ENCODE results near the gene SLC22A4.

SLC22A4 gene

DNA sequence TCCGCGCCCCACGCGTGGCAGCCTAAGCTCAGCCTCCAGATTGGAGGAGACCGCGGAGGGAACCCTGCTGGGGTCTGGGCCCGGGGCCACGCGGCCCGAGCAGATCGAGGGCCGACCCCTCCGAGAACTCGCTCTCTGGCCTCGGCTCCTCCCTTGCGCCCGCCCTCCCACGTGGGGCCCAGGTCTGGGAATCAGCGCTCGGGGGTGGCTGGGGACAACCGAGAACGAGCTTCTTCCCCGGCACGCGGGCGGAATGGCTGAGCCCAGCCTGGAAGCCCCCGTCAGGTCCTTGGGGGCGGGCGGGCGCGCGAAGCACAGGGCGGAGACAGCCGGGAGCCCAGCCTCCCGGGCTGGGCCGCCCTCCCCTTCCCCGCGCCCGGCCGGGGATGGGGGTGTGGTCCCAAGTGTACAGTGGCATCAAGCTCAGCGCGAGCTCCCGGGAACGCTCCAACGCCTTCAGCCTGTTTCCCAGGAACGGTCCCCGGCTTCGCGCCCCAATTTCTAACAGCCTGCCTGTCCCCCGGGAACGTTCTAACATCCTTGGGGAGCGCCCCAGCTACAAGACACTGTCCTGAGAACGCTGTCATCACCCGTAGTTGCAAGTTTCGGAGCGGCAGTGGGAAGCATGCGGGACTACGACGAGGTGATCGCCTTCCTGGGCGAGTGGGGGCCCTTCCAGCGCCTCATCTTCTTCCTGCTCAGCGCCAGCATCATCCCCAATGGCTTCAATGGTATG, at the start of gene SLC22A4:
Gene SLC22A4 (plus strand): TSS at position 403 of the 736 bp plus-strand sequence. CDS start 223 bp downstream, at position 626.
- DNase-seq (ENCODE audit: low read depth in 3 of 3, low spot score in 1 of 3): peak; percentile 20 to 72 (median 30)

DNA sequence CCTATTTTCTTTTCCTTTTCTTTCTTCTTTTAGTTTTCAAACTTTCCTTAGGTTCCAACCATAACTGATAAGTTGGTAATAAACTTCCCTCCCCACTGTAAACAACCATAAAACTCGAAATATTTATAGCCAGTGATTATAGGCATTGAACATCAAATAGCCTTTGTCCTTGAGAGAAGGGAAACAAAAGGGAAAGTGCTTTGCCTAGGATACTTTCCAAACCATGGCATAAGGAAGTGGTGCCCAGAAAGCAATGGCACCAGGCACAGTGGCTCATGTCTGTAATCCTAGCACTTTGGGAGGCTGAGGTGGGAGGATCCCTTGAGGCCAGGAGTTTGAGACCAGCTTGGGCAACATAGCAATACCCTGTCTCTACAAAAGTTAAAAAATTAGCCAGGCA, 48.6 kb upstream of the SLC22A4 start:
- DNase-seq (ENCODE audit: low read depth in 3 of 3, low spot score in 1 of 3): no peak

DNA sequence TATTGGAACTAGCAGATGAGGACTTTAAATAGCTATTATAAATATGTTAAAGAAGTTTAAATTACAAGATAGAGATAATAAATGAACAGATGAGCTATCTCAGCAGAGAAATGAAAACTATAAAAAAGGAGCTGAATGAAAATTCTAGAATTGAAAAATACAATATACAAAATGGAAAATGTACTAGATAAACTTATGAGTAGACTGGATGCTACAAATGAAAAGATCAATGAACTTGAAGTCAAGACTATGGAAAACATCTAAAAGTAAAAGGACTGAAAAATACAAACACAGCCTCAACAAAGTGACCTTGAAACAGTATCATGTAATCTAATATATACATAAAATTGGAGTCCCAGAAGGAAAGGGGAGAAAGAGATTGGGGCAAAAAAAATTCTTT, 47.4 kb upstream of the SLC22A4 start:
- DNase-seq (ENCODE audit: low read depth in 3 of 3, low spot score in 1 of 3): no peak

DNA sequence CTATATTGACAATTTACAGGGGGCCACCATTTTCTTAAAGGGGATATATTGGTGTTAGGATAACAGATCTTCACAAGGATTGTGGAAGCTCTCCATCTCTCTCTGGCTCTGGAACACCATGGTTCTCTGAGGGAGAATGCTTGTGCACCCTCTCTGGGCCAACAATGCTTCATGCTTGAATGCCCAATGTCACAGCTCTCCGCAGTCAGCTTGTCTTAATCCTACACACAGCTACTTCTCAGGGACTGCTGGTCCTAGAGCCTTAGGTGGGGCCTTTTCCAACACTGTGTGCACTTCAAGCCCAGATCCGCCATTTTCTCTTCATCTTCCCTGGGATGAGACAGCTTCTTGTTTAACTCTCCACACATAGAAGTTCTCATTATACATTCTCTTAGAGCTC, 43.6 kb upstream of the SLC22A4 start:
- no peak for DNase-seq (ENCODE audit: low read depth in 3 of 3, low spot score in 1 of 3)

DNA sequence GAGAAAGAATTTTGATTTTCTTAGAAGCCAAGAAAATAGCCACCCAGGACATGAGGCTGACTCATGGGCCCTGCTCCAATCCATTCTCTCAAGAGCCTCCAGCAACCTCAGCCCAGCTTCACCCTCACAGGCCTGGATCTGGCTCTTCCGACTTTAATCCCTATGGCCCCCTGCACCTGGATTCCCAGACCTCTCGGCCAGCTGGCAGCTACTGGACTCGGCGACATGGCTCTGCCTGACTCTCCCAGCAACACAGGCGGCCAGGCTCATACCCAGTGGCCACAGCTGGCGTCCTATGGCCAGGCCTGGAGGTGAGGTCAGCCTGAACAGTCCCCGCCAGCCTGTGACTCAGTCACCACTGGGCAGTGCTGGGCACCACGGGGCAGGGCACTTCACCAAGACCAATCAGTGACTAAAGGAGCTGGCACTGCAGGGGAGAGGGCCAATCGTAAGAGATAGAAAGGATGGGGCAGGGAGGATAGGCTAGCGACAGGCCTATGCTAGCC, 42.9 kb upstream of the SLC22A4 start:
- DNase-seq (ENCODE audit: low read depth in 3 of 3, low spot score in 1 of 3): no peak

DNA sequence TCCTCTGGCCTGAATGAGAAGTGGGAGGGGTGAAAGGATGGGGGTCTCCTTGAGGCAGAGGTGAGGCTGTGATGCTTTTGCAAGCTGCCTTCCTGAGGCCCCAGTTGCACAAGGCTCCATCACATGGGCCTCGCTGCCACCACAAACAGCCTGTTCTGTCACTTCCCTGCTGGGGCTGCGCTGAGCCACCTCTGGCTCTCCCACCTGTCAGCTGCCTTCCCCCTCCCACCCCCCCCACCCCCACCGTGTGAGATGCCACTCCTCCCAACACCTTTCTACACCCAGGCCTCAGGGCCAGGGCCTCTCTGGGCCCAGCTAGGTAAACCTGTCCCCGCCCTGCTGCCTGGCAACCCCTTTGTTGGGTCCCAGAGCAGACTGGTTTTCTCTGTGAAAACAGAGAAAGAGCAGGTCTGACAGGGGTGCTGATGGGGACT, 41.2 kb upstream of the SLC22A4 start:
- no peak for DNase-seq (ENCODE audit: low read depth in 3 of 3, low spot score in 1 of 3)

DNA sequence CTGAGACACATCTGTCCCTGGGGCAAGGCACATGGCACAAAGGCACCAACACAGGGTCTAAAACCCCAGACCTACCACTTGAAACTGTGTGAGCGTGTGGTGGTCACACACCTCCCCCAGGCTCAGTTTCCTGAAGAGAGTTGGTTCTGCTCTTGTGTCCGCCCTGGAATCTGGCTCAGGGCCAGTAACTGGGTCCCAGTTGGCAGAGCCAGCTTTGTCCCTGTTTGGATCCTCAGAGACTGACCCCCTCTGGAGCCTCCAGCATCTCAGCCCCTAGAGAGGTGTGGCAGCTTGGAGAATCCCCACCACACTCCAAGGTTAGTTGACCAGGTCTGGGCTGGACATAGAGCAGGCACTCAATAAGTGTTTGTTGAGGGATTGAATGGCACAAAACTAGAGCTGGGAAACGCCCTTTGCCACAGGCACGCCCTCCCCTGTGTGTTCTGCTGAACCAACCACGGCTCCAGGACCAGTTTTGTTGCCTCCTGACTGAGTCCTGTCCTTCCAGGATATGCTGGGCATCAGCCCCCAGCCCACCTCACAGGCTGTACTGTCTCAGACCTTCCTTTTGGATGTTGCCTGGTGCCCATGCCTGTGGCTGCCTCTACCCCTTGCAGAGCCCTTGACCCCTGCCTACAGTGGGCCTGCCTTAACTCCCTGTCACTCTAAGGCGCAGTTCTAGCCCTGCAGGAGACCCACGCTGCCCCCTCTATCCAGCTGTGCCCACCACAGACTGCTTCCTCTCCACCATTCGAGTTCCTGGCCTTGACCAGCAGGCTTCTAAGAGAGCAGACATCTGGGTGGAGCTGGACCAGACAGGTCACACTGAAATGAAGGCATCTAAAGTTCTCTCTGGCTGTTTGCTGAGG, 40.5 kb upstream of the SLC22A4 start:
- DNase-seq (ENCODE audit: low read depth in 3 of 3, low spot score in 1 of 3): no peak

DNA sequence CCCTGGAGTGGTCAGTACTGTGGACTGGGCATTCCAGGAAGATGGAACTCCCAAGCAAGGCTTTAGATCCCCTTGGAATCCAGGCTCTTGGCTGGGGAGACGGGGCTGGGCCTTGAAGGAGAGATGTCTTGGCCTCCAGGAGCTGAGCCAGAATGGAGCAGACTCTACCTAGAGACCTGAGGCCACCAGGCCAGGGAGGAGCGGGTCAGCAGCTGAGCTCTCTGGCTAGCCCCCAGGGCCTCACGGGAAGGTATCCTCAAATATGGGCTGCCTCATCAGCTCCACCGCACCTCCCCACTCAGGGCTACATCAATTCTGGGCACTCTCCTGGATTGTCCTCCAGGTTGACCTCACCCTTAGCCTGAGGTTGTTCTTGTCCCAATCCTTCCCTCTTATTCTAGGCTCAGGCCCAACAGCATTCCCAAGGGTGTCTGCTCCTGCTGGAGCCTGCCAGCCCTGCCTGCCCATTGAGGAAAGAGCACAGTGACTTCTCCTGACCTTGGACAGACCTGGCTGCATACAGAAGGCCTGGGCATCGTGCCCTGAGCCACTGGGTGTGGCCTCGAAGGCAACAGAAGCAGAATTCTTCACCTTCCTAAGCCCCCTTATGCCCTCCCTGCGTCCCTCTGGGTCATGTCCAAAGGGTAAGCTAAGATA, 39.7 kb upstream of the SLC22A4 start:
- no peak for DNase-seq (ENCODE audit: low read depth in 3 of 3, low spot score in 1 of 3)

DNA sequence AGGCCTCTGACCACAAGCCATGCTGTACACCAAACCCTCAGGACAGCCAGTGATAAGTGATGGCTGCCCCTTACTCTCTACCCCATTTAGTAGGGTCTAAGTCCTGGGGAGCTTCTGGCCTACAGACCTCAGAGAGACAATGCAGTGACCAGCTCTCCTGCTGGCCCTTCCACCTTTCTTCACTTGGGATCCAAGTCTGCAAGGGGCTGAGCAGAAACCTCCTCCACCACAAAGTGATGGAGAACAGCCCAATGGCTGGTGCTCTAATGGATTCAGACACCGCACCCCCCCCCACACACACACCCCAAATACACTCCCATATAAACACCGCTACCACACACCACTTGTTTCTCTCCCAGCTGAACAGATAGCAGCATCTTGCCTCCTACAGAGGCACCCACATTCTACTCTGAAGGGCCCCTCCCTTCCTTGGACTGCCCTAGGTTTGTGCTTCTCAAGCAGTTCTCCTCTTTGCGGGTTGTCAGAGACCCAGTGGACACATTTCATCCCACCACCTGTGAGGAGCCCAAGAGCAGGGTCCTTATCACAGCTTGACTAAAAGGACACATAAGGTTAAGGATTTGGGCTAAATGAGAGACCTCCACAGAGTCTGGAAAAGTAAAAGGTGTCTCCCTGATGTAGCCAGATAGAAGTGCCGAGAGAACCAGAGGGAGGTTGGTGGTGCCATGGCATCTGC, 38.0 kb upstream of the SLC22A4 start:
- no peak for DNase-seq (ENCODE audit: low read depth in 3 of 3, low spot score in 1 of 3)

DNA sequence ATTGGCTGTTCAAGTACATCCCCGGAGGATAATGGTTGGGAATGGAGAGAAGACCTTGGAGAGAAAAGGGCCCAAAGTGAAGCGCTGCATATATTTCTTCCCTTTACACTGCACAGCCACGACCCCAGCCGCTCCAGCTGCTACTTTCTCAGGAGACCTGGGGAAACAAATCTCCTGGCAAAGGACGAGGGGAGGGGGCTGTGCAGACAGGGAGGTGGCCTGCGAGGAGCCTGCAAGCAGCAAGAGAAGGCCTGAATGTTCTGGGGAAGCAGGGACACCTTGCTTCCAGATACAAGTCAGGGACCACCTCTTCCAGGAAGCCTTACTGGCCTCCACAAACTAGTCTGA, 37.4 kb upstream of the SLC22A4 start:
- no peak for DNase-seq (ENCODE audit: low read depth in 3 of 3, low spot score in 1 of 3)

DNA sequence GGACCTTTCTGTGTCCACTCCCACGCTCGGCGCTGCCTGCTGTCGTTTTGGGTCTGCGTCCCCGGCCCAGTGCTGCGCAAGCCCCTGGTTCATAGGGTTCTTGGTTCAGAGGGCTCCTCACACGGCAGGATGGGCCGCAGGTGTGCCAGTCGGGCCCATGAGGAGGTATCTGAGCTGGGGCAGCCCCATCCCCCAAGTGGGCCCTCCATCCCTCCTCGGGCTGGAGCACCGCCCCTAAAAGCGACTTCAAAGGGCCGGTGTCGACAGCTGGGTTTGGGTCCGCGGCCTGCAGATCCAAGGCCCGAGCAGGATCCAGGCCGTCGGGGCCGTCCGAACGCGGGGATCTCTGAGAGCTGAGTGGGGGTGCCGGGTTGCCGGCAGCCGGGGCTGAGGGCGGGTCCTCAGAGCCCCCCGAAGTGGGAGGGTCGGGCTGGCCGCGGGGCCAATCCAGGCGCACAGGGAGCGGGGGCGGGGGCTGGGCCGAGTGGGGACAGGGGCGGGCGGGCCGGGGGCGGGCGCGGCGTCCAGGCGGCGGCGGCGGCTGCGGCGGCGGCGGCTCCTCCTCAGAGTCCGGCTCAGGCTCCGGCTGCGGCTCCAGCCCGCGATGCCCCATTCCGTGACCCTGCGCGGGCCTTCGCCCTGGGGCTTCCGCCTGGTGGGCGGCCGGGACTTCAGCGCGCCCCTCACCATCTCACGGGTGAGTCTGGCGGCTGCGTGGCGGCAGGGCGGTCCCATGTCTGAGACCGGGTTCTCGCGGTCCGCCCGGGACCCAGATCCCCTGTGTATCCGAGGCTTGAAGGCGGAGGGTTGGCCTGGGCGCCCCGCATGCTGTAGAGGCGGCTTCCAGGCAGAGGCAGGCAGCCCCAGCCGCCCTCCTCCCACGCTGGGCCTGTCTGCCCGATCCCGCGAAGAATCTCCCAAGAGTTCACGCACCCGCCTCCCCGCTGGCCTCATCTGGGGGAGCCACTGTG, 36.8 kb upstream of the SLC22A4 start, which contains the start of gene PDLIM4:
Gene PDLIM4 (plus strand): TSS at position 566 of the 971 bp plus-strand sequence. CDS start 39 bp downstream, at position 605.
- no peak for DNase-seq (ENCODE audit: low read depth in 3 of 3, low spot score in 1 of 3)

DNA sequence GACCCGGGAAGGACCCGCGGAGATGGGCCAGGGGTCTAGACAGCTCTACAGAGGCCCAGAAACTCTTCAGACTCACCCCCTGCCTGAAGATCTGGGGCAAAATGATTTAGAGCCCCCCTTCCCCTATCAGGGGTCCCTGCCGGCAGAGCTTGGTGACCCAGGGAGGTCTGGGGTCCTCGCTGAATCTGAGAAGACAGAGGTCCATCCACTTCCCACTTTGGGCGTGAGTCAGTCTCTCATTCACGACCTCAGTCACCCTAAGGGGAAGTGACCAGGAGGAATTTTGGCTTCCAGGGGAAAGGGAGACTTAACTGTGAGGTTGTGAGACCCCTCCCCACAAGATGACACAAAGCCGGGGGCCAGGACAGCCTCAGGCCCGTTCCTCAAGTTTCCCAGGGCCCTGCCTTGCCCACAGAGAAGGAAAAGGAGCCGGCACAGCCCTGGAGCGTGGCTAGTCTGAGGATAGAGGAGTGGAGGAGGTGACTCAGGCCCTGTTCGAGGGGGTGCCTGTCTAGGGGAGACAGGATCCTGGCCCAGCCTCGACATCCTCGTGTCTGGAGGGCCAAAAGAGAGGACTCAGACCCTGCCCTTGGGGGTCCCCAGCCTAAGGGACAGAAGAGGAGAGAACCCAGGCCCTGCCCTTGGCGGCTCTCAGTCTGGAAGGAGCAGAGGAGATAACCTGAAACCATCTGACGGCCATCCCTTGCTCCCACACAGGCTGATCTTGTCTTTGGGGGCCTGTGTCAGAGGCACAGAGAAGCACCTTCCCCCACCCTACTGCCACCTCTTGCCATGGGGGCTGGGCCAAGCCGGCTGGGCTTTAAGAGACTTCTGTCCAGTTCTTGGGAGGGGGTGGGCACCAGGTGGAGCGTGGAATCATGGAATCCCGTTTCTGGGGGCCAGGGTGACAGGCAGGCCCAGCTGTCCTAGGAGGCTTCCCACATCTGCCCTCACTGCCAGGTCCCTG, 35.8 kb upstream of the SLC22A4 start:
- no peak for DNase-seq (ENCODE audit: low read depth in 3 of 3, low spot score in 1 of 3)

DNA sequence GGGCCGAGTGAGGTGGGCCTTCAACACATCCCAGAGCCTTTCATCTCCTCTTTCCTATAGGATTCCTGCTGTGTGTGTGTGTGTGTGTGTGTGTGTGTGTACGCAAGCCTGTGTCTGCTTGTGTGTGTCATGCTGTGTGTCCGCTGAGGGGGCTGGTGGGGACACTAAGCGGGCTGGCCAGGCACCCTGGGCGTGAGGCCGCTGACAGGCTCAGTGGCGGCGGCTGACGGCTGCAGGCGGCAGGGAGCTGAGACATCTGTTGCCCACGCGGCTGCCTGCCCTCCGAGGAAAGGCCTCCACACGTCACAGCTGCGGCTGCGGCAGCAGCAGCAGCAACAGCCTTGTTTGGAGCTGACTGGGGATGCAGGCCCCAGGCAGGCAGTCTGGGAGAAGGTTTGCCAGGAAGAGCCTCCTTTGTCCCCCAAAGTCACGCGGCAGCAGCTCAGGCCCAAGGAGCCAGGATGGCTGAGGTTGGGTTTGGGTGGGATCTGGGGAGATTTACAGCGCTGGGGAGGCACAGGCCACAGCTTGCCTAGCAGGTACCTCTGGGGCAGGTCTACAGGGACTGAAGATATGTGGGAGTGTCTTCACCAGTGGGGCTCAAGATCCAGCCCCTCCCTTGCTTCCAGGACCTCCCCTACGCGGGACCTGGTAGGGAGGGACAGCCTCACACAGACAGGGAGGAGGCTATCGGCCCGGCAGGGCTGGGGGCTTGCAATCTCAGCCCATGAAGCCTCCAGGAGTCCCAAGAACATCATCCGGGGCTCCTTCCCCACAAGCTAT, 34.9 kb upstream of the SLC22A4 start:
- no peak for DNase-seq (ENCODE audit: low read depth in 3 of 3, low spot score in 1 of 3)

DNA sequence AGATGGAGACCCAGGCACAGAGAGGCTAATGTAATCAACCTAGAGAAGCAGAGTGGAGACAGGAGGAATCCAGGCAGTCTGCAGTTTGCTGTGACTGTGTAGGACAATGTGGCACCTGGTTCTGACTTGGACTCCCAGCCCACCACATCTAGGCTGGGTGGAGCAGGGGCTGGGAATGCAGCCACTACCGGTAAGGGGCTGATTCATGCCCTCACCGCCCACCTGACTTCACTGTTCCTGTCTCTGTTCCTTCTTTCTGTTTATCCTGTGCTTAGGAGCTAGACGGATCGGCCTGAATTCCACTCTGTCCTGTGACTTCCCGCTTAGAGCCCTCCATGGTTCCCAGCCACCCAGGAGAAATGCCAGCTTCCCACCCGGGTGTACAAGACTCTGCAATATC, 34.1 kb upstream of the SLC22A4 start:
- no peak for DNase-seq (ENCODE audit: low read depth in 3 of 3, low spot score in 1 of 3)

DNA sequence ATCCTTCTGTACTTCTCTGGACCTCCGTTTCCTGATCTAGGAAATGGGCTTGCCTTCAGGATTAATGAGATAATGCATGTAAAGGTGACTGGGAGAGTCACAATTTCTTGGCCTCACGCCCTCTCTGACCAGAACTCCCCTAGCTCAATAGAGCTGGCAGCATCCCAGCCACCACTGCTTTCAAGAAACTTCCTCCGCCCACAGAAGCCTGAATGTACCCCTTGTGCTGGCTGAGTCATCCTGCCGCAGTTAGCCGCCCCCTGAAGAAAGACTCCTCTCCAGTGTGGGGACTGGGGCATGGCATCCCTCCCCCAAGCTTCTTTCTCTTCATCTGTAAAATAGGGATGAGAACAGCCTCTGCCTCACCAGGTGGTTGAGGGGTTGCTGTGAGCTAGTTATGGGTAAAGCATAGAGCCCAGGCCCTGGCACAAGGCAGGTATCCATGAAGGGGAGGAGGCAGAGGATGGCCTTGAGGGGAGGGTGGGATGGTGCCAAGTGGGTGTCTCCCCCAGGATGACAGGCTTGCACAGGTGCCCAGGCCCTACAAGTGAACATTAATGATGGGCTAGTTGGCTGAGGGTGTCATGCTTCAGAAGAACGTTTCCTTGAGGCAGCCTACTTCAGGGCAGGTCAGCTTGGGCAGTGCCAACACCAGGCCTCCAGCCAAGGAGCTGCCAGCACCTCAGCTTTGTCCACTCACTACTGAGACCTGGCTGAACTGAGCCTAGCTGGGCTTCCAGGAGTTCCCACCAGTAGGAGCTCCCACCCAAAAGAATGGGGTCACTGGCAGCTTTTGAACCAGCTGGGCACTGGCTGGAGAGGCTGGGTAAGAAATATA, 33.3 kb upstream of the SLC22A4 start:
- DNase-seq (ENCODE audit: low read depth in 3 of 3, low spot score in 1 of 3): peak in 1 of 3 donors; percentile 21

DNA sequence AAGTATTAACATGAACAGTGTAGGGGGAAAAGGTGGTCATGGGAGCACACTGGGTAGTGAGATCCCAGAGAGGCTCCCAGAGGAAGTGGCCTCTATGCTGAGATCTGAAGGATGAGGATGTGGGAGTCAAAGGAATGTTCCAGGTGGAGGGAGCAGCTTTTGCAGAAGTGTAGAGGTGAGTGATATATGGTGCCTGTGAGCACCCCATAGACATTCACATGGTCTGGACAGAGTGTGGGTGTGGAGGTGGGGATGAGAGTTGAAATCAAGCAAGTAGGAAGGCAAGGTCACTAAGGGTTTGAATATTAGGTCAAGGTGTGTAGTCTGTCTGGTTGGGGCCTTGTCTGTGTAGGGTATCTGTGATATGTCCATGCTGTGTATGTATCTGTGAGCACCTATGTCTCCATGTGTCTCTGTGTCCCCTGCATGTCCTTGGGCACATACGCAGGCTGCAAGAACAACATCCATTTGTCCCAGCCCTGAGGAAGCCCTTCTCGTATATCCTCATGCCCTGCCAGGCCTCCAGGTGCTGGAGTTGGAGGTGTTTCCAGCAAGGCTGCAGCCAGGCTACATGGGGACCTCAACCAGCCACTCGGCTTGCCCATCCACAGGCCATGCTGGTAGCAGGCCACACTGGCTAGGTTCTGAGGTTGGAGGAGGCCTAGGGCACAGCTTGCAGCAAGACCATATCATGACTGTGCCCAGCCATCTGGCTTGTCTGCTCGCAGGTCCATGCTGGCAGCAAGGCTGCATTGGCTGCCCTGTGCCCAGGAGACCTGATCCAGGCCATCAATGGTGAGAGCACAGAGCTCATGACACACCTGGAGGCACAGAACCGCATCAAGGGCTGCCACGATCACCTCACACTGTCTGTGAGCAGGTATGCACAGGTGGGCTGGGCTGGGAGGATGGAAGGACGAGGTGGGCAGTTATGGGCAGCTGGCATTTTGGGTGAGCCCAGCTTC, 32.0 kb upstream of the SLC22A4 start:
- DNase-seq (ENCODE audit: low read depth in 3 of 3, low spot score in 1 of 3): no peak
